Hindlimb muscle (tissue), 1 donor: ENCODE data around the gene FBP1. TPM values are rescaled to one million over a fixed set of nuclear protein-coding genes. Genes with fewer than 3 reads are reported as not detected.
"Not testable (repeated sequence)": the region's sequence is repeated elsewhere in the genome, so short reads cannot be mapped to it uniquely, and the experiment has no call there.

Experiments used
- DNase-seq: peaks from one replicate; pipeline ENCODE4 v3.0.0-alpha.2; 2013
- polyA plus RNA-seq: library from polyadenylated mRNA; unstranded; fragments of 120-200 nt; gene quantifications from one replicate; pipeline ENCODE4 v1.2.1, GENCODE V29; 2013; ENCODE audit not compliant: insufficient read length

The FBP1 gene
- polyA plus RNA-seq, 1 donor = 0.45 TPM

- no peak for DNase-seq
Observed at GRCh38 chr9:94612071-94612470, 27.2 kb downstream of the FBP1 start.

- DNase-seq = no peak
Observed at GRCh38 chr9:94611638-94612068, 27.7 kb downstream of the FBP1 start.

- DNase-seq = peak; percentile 34
Observed at GRCh38 chr9:94610181-94610606, 29.1 kb downstream of the FBP1 start.

- DNase-seq = no peak
Observed at GRCh38 chr9:94607423-94607691, 32.0 kb downstream of the FBP1 start.

GRCh38 chr9:94606646-94607422 lies 32.5 kb downstream of the FBP1 start:
- DNase-seq = no peak

- no peak for DNase-seq
Observed at GRCh38 chr9:94603259-94604160, 35.8 kb downstream of the FBP1 start.

- DNase-seq = no peak
Observed at GRCh38 chr9:94602666-94603065, 36.7 kb downstream of the FBP1 start.

- no peak for DNase-seq
Observed at GRCh38 chr9:94600715-94601114, 38.6 kb downstream of the FBP1 start.

- DNase-seq = no peak
Observed at GRCh38 chr9:94600258-94600657, 39.1 kb downstream of the FBP1 start.

GRCh38 chr9:94599102-94599501 lies 40.2 kb downstream of the FBP1 start:
- no peak for DNase-seq

- no peak for DNase-seq
Observed at GRCh38 chr9:94593459-94594345, 45.6 kb downstream of the FBP1 start, which contains the start of gene FBP2. FBP2 (minus strand) TSS chr9:94593824; CDS start chr9:94593726, 98 bp downstream.

- DNase-seq = not testable (repeated sequence)
Observed at GRCh38 chr9:94592683-94593082, 46.6 kb downstream of the FBP1 start.

GRCh38 chr9:94591876-94592275 lies 47.4 kb downstream of the FBP1 start:
- DNase-seq = no peak

- DNase-seq = not testable (repeated sequence)
Observed at GRCh38 chr9:94591046-94591545, 48.2 kb downstream of the FBP1 start.

GRCh38 chr9:94588681-94589080 lies 50.6 kb downstream of the FBP1 start:
- no peak for DNase-seq

- DNase-seq = no peak
Observed at GRCh38 chr9:94586814-94587213, 52.5 kb downstream of the FBP1 start.

- no peak for DNase-seq
Observed at GRCh38 chr9:94586316-94586715, 53.0 kb downstream of the FBP1 start.

GRCh38 chr9:94584555-94584954 lies 54.8 kb downstream of the FBP1 start:
- DNase-seq = no peak

- DNase-seq = no peak
Observed at GRCh38 chr9:94581728-94582127, 57.6 kb downstream of the FBP1 start.

- DNase-seq = no peak
Observed at GRCh38 chr9:94577571-94577970, 61.7 kb downstream of the FBP1 start.

GRCh38 chr9:94577036-94577435 lies 62.3 kb downstream of the FBP1 start:
- DNase-seq = no peak

- DNase-seq = no peak
Observed at GRCh38 chr9:94576131-94576530, 63.2 kb downstream of the FBP1 start.
